ENCODE data around the gene CLUH. TPM values are rescaled to one million over a fixed set of nuclear protein-coding genes. Genes with fewer than 3 reads are reported as not detected.

The CLUH gene
- total RNA-seq, 1 experiment from 2014 or later: 175 TPM

GRCh38 chr17:2731807-2732206, 20.2 kb upstream of the CLUH start (continued):
- TF ChIP-seq MAX (IDR thresholded peaks at IDR 0.05): no peak

GRCh38 chr17:2730764-2731353, 19.3 kb upstream of the CLUH start:
- no peak for DNase-seq (ENCODE audit: low read depth, low spot score)

More at GRCh38 chr17:2730764-2731353, 19.3 kb upstream of the CLUH start:
- H3K9me2 ChIP-seq (ENCODE audit: insufficient read depth): no peaks in the 10 kb centered on the region
- ChIA-PET RAD21 (ENCODE audit: low non-redundant PET in 1 of 2, low total read pairs in 2 of 2, uncharacterized antibody in 2 of 2, unreplicated experiment in 2 of 2) (no interaction called here), CTCF (no interaction called here), POLR2A (no interaction called here)
- no TSS peak for BruUV-seq (replicated peaks)
- H3K27me3 ChIP-seq (ENCODE audit: insufficient read depth, low read length): no peaks in the 10 kb centered on the region
- no peak for TF ChIP-seq SP1 (IDR thresholded peaks at IDR 0.05; ENCODE audit: low read depth)
- TF ChIP-seq CBX3 (IDR thresholded peaks at IDR 0.05; ENCODE audit: low read depth): no peak
- TF ChIP-seq RAD21 (IDR thresholded peaks at IDR 0.05; ENCODE audit: low read depth): no peak
- no peak for TF ChIP-seq FOSL1 (IDR thresholded peaks at IDR 0.05; ENCODE audit: low read depth)
- TF ChIP-seq SIN3A (IDR thresholded peaks at IDR 0.05; ENCODE audit: low read depth): no peak
- TF ChIP-seq ATF3 (IDR thresholded peaks at IDR 0.05): no peak
- no peak for TF ChIP-seq ZBTB33 (IDR thresholded peaks at IDR 0.05; ENCODE audit: extremely low read depth, insufficient replicate concordance, low read length)
- no peak for TF ChIP-seq EGR1 (IDR thresholded peaks at IDR 0.05; ENCODE audit: low read depth)
- no peak for TF ChIP-seq EZH2phosphoT487 (IDR thresholded peaks at IDR 0.05; ENCODE audit: borderline replicate concordance)
- no peak for TF ChIP-seq CEBPB (IDR thresholded peaks at IDR 0.05; ENCODE audit: low read depth)
- H3K27ac ChIP-seq (ENCODE audit: low read depth, low read length): no peak overlapping the region
- intact Hi-C loops (cut with micrococcal nuclease): no loop called here
- H2AFZ ChIP-seq (ENCODE audit: low read depth, low read length, poor library complexity, severe bottlenecking): no peak overlapping the region
- no peak overlapping the region for H3K4me3 ChIP-seq (replicated peaks in 1 of 2; ENCODE audit: low read depth in 1 of 2, low read length in 2 of 2)
- no peaks in the 10 kb centered on the region for H3K79me2 ChIP-seq (ENCODE audit: insufficient read depth, low read length)
- no peaks in the 10 kb centered on the region for H3K4me1 ChIP-seq (ENCODE audit: control insufficient read depth in 1 of 2, insufficient read depth in 2 of 2, low read length in 2 of 2)
- H4K20me1 ChIP-seq (ENCODE audit: insufficient read depth): no peaks in the 10 kb centered on the region
- no peaks in the 10 kb centered on the region for H3K9me3 ChIP-seq (ENCODE audit: control insufficient read depth in 1 of 2, insufficient read depth in 1 of 2, low read depth in 1 of 2, low read length in 2 of 2)
- no peak overlapping the region for H3K9ac ChIP-seq (ENCODE audit: low read length)
- H3K36me3 ChIP-seq (ENCODE audit: control insufficient read depth in 1 of 2, insufficient read depth in 2 of 2, low read length in 2 of 2): no peaks in the 10 kb centered on the region
- H3K4me2 ChIP-seq (ENCODE audit: low read length): no peak overlapping the region
- no peak for ATAC-seq

Measured in HCT116 (cell line).